IPS DF 4.7 (cell line): ENCODE results near the gene UBE3B.

Experiments
- DNase-seq: peaks from one replicate; pipeline ENCODE4 v3.0.0-alpha.2; 2013; ENCODE audit warnings: low spot score; ENCODE audit errors: extremely low read depth

Gene UBE3B

DNA sequence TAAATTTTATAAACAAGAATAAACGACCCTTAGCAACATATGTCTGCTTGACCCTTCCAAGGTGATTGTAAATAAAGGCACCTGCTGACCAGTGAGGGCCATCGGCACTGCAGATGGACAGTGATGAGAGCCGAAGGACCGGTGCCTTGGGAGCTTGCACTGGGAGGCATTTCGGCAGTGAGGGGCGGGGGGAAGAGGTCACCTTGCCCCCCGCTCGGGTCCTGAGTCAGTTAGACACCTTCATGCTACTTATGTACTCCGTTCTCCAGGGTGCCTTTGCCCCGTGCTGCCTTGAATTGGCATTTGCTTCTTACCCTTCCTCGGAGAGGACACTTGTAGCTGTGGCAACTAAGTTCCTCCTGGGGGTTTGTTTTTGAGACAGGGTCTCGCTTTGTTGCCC, 72.8 kb downstream of the UBE3B start:
- DNase-seq = no peak

DNA sequence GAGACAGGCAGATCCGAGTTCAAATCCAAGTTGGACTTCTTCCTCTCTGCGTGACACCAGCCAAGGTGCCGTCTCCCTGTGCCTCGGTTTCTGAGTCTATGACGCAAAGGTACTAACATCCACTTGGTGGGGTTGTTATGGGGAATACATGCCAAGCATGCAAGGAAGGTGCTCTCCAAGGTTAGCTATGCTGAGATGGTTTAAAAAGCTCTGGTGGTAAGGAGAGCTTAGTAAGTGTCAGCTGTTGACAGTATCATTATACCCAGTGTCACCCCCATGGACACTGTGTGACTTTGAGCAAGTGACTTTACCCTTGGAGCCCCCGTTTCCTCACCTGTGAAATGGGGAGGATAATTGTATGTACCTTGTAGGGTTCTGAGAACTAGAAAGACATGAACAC, 73.7 kb downstream of the UBE3B start:
- no peak for DNase-seq

DNA sequence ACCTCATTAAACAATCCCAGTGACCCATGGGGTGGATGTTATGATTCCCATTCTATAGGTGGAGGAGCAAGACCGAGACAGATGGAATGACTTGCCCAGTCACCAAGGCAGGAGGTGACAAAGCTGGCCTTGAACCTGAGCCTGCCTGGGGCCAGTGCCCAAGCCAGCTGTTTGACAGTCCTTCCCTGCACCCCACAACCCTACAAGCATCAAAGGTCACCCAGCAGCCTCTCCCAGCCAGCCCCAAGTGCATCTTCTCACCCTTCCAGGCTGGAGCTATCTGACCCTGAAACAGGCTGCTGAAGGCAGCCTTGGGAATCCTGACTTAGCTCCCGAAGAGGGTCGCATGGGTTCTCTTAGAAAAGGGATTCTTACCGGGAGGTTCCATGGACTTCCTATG, 75.5 kb downstream of the UBE3B start:
- no peak for DNase-seq

DNA sequence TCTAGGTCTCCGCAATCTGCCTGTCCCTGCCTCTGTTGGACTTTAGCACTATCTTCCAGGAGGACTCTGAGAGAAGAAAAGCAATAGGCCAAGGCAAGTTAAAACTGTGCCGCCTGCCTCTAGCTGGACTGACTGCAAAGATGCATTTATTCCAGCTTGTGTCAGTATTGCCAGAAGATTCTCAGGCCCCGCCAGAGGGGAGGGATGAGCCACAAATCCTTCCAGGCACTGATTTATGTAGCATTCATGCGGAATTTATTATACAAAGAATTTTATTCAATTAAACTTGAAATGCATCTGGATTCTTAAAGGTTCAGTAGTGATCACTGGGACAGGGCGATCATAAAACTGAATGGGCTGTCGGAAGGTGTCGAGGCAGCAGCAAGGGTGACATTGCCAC, 76.0 kb downstream of the UBE3B start:
- no peak for DNase-seq

DNA sequence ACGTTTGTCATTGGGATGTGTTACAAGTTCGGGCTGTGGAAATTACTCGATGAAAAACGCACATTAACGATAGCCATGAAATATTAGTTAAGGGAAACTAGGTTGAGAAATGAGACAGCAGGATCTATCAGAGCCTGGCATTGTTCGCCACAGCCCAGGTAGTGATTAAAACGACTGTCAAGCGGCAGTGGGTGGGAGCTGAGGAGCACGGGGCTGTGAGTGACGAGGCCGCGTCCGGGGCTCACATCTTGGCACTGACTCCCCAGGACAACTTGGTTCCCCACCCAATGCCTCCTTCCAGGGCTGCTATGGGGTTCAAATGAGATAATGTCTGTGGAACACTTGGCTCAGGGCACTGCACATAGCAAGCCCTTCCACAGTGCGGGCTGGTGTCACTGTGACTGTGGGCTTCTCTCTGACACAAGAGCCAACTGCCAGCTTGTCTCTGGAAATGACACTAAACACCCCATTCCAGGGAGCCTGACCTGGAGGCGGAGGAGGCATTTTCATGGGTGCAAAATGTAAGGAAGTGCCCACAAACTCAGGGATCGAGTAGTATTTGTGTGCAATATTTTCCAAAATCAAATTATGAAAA, 76.6 kb downstream of the UBE3B start:
- no peak for DNase-seq

DNA sequence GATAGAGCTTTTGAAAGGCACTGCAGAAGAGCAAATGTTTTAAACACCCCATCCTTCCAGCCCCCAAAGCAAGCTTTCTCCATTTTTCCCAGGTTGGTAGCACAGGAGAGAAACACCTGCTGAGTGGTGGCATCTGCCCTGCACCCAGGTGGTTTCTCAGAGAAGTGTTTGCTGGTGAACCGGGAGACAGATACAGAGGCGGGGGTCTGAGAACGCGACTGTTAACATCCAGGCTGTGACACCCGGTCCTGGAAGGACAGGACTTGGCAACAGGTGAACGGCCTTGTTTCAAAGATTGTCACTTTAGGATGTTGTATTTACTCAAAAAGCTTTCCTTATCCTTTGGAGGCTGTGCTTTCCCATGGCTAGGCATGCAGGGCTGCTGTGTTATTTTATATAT, 77.3 kb downstream of the UBE3B start:
- DNase-seq = no peak

DNA sequence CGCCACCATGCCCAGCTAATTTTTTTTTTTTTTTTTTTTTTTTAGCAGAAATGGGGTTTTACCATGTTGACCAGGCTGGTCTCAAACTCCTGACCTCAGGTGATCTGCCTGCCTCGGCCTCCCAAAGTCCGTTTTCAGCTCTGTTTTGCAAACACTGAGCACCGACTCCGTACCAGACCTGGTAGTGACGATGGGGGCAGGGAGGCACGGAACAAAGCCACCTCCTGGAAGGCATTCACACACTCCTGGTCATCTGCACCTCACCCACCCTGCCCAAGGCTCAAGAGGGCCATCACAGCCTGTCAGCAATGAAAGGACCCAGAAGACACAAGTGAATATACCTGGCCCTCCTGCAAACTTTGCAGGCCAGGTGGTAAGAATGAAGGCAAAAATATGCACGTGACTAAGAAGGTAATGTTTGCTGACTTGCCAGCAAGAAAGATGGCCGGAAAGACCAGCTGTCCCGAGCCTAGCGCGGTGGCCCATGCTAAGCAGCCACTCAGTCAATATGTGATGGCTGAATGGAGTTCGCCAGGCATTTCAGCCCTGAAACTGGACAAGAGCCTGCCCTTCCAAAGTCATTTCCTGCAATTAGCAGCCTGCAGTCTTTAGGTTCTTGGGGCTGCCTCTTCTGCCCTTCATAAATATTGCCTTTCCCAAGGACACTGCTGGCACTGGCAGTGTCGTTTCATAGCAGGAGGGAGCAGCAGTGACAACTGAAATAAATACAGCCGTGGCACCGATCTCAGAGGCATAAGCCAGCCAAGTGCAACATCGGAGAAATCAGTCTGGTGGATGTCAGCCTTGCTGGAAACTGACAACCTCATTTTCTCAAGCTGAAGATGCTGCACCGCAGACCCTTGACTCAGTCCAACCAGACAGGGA, 78.2 kb downstream of the UBE3B start:
- DNase-seq = no peak

DNA sequence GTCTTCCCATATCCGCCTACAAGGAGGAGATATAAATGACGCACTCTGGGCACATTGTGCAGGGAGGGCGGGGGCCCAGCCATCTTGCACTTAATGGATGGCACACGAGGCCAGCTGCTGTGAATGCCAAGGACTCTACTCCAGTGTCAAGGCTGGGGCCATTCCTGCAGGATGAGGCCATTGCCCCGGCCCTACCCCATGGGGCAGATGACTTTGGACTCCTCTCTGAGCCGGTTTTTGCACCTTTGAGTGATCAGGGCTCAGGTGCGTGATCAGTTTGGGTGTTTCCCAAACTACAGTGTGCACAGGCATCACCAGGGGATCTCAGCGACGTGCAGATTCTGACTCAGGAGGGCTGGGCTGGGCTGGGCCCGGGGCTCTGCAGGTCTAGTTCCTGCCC, 79.8 kb downstream of the UBE3B start:
- no peak for DNase-seq

DNA sequence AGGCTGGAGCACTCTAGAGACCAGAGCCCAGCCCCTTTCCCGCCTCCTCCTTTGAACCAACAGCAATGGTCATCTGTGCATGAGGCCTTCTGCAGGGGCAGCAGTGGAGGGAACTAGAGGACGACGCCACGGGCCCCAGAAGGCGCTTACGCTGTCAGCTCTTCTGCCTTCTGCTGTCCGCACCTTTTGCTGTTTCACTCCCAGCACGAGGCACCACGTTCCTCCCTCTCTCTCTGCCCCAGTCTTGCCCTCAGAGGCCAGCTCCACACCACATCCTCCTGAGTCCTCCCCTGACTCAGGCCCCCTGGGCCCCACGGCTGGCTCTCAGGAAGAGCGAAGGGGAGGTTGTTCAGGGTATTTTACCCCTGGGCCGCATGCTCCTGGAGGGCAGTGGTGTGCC, 80.4 kb downstream of the UBE3B start:
- DNase-seq = no peak

DNA sequence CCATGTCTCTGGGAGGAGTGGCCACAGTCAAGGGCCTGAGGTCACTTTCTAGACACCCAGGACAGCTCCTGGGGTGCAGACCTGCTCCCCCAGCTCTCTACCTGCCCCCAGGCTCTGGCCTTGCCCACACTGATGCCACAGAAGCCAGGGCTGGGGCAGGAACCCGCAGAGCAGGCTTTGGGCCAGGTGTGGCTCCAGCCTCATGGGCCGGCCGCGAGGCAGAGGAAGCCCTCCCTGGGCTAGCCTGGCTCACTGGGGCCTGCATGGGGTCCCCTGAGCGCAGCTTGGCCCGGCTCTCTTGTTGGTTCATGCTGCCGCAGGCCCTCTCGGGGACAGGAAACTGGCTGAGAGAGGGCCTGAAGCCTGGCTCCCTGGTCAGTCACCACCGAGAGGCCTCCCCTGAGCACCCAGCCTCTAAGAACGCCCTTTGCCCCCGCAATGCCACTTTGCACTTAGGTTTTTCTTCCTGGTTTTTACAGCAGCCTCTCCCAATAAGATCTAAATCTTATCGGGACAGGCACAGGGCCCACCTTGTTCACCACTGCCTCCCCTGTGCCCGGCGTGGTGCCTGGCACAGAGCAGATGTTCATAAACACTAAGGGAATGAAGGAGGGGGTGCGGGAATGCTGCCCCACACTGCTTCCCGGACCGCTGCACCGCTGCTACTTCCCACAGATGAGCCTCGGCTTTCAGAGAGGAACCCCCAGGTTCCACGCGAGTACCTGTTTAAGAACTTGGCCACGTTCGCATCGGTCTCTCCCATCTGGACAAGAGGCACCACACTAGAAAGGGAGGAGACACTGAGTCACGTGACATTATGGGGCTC, 81.2 kb downstream of the UBE3B start:
- no peak for DNase-seq

DNA sequence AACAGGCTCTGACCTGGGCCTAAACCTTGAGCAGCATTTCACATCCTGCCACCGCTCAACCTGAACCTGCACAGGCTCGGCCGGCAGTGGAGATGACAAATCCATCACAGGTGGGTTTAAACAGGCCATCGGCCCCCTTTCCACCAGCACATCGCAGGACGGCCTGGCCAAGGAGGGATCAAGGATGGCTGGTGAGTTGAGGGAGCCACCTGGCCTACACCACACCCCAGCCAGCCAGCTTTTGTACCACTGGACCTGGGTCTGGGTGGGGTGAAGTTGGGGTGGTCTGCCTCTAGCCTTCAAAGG, 81.7 kb downstream of the UBE3B start:
- DNase-seq = no peak

DNA sequence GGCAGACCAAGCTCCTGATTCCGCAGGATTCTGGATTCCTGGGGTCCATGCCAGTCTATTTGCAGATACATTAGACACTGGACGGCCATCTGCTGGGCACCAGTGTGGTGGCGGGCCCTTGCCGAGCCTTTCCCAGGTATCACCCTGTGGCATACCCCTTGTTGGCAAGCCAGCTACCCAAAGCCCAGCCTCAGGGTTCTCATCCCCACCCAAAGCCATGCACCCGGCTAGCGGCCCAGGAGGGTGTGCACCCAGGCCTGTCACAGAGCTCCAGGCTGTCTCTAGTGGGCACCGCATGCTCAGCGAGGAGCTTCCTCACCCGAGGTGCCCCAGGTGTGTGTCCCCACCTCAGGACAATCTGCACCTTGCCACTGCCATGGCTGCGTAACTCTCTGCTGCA, 82.2 kb downstream of the UBE3B start:
- no peak for DNase-seq

DNA sequence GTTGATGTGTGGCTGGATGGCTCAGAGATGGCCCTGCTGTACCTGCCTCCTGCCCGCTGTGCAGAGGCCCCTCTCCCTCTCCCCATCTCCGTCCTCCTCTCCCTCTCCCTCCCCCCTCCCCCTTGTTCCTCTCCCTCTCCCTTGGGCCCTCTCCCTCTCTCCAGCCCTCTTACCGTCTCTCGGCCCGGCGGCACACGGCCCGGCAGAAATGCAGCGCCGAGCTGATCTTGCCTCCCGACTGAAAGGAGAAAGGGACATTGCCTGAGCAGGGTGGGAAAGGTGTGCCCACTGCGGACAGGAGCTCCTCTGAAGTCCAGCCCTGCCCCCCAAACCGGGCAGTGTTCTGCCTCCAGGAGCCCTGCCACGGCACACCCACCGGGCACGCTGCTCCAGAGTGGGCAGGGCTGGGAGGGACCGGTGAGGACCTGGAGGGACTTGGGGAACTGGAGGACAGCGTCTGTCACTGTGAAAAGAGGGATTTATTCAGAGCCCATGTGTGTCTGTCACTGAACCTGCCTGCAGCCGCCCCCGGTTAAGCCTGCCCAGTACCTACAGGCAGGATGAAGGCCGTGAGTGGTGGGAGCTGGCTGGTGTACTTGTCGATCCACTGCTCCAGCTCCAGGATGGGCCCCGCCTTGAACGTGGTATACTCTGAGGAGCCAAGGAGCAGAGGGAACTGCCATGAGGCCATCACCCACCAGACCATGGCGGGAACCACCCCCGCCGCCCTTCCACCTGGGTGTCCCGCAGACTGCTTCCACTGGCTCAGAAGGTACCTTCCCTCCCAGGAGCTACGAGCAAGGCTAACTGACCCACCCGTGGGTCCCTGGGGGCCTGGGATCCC, 83.7 kb downstream of the UBE3B start:
- DNase-seq = no peak

DNA sequence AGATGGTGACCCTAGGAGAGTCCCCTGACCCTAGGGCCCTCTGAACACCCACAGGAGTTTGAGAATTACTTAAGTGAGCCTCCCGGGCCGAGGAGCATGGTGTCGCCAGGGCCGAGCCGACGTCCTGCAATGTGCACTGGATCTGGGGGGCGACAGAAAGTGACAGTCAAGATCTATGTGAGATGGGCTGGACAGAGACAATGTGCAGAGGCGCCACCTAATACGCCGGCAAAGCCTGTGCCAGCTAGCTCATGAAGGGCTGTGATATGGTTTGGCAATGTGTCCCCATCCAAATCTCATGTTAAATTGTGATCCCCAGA, 84.2 kb downstream of the UBE3B start:
- DNase-seq = no peak

DNA sequence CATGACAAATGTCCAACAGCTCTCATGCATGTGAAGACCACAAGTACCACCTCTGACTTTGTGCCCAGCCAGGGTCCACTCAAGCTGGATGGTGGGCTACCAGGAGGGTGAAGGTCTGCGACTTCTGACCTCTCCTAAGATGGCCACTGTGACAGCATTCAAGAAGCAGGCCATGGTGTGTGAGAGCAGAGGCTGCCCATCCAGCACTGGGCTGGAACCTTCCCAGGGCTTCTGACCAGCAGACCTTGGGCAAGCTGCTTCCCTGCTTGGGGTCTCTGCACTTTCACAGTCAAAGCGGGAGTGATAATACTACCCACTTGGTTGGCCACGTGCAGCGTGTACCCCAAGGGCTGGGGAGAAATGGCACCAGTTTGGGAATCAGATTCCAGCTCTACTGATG, 85.4 kb downstream of the UBE3B start:
- no peak for DNase-seq

DNA sequence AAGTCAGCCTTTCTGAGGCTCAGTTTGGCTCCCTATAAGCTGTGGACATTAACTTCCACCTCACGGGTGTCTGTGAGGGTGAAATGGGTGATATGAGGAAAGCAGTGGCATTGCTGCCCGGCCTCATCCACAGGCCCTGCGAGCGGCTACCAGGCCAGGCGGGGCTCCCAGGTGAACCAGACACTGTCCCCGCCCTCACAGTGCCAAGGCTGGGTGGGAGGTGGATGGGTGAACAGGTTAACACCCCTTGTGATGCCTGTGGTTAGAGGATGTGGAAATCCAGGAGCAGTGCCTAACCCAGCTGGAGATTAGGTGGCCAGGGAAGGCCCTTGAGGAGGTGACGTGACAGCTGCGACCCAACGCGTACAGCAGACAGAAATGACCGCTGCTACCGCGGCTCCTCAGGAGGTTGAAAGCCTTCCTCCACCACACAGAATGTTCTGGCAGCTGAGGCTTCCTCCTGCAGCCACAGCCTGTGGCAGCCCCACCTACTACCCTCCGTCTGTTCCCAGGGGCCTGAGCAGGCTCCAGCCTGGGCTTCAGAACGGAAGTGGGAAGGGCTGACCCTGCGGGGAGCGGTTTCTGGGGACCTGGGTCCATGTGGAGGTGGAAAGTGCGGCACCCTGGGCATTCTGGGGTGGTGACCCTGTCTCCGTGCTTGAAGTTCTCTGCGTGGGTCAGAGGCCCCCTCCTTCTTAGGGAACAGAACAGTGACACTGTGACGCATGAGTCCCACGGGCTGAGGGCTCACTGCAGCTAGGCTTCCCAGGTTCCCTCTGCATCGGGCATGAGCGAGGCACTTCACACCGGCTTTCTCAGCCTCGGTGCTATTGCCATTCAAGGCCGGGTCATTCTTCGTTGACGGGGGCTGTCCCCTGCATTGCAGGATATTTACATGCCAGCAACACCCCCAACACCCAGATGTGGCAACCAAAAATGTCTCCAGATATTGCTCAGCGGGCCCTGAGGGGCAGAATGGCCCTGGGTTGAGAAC, 86.2 kb downstream of the UBE3B start:
- no peak for DNase-seq

DNA sequence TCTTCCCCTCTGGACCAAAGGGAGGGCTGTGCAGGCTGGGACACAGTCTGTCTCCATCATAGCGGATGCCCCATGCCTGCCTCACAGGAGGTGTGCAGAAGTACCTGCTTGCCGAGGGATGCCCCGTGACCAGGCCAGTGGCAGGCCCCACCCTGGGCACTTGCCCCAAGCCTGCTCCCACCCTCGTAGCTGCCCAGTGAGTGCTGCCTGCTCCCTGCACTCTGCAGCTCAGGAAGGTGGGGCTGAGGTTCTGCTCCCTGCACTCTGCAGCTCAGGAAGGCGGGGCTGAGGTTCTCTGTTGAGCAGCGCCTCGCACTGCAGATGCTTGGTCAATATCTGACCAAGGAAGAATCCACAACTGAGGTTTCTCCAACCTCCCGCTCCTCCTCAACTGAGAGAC, 89.0 kb downstream of the UBE3B start:
- no peak for DNase-seq

DNA sequence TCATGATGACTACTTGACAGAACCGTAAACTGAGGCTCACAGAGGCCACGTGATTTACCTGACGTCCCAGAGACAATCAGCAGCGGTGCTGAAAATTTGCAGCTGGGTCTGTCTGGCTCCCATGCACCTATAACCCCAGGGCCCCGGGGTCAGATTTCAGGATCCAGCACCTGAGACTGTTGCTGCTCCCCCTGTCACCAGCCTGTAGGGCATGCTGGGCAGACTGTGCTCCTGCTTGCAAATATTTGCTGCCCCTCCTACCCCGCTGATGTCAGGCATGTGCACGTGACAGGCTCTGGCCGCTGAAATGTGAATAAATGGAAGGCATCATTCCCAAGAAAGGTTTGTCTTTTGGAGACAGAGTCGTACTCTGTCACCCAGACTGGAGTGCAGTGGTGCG, 89.9 kb downstream of the UBE3B start:
- DNase-seq = no peak

DNA sequence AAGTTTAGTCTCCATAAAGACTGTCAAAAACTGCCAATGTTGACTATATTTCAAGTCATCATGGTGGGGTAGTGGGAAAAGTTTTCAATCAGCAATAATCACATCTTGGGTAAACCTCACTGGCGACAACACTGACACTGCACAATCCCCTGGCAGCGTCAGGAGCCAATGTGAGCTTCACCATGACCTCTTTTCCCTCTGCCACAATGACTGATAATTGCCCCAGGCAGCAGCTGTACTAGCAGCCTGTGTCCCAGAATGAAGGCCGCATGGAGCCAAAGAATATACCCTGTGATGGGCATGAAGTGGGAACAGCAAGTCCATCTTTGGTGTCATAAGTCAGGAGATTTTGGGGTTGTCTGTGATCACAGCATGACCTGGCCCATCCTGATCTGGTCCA, 90.5 kb downstream of the UBE3B start:
- no peak for DNase-seq

DNA sequence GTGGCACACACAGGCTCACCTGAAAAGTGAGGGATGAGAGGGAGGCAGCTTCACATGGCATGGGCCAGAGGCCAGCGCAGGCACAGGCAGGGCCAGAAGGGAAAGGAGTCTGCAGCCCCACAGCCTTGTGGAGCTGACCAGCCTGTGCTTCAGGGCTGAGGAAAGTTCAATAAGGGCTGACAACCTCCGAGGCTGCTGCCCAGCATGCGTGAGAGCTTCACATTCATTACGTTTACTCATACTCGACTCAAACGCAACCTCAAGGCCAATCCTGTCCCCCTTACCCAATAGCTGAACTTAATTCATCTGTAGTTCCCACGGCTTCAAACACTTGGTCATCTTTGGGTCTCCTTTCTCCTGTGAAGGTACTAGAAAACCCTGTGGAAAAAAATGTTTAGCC, 91.1 kb downstream of the UBE3B start:
- no peak for DNase-seq
